ENCODE results near the gene ANKRD42.
"Not testable (repeated sequence)": the region's sequence is repeated elsewhere in the genome, so short reads cannot be mapped to it uniquely, and the experiment has no call there.

Gene ANKRD42

DNA sequence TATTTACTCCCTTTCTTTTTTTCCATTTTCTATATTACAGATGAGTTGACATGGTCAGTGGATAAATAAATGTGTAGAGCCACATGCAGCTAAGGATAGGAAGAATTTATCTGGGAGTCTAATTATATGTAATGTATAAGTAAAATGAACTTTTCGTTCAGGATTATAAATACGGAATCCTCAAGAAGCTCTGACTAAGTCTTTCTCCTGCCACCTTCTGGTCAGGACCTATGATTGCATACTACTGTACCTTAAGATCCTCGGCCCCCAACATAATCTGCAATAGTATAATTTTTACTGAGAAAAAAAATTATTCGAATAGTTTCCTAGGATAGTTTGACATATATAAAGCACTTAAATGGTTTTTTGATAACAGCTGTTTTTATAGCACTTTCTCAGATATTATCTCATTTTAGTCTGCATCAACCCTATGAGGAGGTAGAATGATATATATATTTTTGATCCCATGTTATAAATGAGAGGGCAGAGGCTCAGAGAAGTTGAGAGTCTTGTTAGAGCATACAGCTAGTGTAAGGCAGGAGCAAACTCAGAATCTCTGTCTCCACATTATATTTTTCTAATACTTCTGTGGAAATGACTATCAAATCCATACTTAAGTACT, 56.6 kb downstream of the ANKRD42 start:
- peak; percentile 63 for DNase-seq

DNA sequence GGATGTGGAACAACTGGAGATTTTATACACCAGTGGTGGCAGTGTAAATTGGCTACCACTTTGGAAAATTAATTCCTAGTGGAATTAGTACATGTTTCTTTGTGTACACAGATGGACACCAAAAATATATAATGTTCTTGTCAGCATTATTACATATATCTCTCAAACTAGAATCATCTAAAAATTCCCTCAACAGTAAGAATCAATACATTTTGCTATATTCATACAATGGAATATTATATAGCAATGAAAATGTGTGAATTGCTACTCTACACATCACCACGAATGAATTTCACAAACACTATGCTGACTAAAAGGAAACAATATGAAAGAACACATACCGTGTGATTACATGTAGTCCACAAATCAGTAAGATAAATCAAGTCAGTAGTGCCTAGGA, 58.8 kb downstream of the ANKRD42 start:
- no peak for DNase-seq

DNA sequence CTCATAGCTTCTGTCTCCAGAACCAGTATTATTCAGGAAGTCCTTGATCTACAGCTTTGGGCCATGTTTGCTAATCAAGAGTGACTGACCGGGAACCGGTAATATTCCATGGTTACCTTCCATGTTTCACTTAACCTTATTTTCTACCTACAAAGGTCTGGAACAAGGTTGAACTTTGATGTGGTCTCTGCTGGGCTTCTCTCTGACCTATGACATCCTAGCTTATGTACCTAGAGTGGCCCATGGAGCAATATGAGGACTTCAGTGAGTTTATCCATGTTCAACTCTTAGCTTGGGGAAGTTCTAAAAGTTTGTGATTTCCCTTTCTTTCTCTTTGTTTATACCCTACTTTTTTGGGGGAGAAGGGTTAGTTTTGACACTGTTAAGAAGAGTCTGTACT, 59.4 kb downstream of the ANKRD42 start:
- no peak for DNase-seq

DNA sequence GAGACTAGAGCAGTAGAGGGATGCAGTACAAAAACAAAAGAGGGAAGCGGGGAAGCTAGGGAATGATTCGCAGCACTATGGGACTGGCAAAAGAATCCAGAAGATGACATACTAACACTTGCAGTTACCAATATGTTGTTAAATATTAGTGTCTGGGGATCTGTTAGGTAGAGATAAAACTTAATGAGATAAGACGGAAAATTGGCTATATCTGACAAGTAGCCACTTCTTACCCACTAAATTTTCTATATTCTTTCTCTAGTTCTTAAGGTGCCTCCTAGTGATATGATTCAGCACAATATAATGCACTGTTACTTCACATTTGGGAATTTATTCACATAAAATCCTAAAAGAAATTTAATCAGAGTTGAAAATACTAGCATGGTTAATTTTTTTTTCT, 61.9 kb downstream of the ANKRD42 start:
- no peak for DNase-seq

DNA sequence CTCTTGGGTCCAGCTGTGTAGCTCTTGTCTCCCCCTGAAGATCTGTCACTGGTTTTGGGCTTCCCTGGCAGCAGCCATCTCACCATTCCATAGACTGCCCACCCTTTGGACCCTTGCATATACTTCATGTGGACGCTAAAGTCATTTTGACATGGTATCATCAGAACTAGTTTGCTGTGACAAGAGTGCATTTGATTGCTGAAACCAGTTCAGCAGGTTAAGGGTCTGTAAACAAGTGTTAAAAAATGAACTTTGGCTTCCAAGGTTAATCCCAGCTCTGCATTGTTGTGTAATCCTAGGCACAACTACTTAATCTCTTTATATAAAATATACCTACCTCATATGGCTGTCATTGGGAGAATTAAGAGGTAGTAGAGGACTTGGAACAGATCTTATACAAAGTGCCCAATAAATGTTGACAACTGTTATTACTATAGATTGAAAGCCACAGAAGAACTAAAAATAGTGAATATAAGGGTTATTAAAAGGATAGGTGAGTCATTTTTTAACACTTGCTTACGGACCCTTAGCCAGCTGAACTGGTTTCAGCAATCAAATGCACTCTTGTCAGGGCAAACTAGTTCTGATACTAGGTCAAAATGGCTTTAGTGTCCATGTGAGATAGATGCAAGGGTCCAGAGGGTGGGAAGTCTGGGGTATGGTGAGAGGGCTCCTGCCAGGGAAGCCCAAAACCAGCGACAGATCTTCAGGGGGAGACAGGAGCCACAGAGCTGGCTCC, 63.3 kb downstream of the ANKRD42 start:
- no peak for DNase-seq

DNA sequence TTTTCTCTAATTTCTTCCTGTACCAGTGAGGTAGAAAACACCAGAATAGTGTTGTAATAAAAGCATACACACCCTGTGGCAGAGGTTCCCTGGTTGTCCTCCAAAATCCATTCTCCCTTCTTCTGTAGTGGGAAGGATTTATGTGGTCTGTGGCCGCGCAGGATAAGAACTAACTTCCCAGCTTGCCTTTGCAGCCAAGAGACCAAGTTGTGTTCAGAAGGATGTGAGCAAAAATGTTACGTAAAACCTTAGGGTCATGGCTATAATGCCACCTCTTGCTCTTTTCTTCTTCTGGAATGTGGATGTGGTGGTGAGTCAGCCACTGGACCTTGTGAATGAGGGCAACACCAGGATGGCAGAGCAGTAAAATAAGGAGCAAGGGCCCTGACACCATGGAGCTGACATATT, 64.3 kb downstream of the ANKRD42 start:
- no peak for DNase-seq

DNA sequence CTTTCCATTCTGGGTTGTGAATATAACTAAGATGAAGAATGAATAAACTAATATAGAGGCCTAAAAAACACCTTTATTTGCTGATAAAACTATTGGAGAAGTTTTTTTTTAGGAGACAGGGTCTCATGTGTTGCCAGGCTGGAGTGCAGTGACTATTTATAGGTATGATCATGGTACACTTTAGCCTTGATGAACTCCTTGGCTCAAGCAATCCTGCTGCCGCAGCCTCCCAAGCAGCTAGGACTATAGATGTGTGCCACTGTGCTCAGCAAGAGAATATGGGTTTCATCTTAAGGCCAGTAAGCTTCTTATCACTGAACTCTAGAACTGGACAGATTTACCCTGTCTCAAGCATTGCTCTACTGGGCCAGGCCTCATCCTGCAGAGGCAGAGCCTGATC, 66.0 kb downstream of the ANKRD42 start:
- DNase-seq: no peak

DNA sequence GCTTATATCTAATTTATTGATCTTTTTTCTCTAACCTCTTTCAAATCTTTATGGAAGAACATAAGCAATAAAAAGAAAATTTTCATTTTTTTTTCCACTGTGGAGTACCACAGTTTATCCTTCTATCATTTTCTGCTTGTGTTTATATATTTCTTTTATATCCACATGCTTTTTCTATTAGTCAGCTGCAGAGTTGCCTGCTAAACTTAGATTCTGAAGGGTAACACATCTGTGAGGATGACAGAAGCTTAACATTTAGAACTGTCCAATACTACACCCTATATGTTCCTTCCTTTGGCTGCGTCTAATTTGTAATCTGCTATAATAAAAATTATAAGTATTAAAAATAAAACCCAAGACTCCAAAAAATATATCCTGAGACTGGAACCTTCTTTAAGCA, 71.8 kb downstream of the ANKRD42 start:
- no peak for DNase-seq

DNA sequence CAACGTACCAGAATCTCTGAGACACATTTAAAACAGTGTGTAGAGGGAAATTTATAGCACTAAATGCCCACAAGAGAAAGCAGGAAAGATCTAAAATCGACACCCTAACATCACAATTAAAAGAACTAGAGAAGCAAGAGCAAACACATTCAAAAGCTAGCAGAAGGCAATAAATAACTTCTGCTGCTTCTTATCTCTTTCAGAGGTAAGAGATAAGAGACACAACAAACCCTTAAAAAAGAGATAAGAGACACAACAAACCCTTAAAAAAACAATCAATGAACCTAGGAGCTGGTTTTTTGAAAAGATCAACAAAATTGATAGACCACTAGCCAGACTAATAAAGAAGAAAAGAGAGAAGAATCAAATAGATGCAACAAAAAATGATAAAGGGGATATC, 75.6 kb downstream of the ANKRD42 start:
- DNase-seq: not testable (repeated sequence)

DNA sequence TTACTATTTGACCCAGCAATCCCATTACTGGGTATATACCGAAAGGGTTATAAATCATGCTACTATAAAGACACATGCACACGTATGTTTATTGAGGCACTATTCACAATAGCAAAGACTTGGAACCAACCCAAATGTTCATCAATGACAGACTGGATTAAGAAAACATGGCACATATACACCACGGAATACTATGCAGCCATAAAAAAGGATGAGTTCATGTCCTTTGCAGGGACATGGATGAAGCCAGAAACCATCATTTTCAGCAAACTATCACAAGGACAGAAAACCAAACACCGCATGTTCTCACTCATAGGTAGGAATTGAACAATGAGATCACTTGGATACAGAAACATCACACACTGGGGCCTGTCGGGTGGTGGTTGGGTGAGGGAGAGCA, 78.2 kb downstream of the ANKRD42 start:
- DNase-seq: not testable (repeated sequence)

DNA sequence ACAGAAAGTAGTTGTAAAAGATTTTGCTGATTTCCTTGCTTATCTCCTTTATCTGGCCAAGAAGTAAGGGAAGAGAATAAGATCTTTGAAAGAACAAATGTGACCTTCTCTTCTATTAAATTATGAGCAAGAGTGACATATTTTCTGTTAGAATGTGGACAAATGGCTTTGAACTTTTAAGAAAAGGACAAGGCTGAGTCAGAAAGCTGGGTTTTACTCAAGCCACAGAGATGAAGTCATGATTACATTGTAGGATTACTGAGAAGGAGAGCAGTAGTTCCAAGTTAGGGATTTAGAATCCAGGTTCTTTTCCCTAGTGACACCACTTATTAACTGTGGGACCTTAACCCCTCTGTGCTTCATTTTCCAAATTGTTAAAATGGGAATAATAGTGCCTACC, 79.1 kb downstream of the ANKRD42 start:
- no peak for DNase-seq

DNA sequence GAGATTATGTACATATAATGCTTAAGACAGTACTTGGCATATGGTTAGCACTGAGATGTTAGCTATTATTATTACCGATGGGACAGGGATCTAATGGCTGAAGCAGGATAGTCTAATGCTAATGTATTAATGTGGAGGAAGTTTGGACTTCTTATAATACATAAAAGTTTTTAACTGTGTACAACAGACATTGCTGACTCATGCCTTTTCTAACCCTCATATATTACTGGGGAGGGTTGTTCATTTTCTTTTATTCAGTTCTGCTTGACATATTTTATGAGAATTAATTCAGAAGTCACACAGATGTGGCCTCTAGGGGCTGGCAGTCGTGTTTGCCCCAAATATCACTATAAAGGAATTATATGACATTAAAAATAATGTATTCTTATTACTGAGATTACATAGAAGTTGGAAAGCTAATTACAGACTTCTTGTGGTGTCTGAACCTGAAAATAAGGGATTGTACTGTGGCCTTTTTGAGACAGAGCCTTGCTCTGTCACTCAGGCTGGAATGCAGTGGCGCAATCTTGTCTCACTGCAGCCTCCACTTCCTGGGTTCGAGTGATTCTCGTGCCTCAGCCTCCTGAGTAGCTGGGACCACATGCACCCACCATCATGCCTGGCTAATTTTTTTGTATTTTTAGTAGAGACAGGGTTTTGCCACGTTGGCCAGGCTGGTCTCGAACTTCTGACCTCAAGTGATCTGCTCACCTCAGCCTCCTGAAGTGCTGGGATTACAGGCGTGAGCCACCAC, 82.6 kb downstream of the ANKRD42 start:
- DNase-seq: no peak

DNA sequence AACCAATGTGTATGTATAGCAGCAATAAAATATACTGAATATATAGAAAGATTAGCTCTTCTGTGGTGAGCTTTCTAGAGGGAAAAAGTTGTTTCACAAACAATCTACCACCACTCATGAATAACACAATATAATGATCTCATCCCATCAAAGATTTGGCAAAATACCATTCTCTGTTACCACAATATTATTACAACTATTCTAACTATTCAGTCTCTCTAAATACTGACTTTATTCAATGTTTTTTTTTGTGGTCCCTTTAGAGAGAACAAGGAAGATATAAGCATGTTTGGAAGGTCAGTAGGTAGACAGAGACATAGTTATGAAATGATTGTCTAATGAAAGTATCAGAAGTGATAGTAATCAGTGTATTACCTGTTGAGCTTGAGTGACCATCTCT, 84.8 kb downstream of the ANKRD42 start:
- no peak for DNase-seq

DNA sequence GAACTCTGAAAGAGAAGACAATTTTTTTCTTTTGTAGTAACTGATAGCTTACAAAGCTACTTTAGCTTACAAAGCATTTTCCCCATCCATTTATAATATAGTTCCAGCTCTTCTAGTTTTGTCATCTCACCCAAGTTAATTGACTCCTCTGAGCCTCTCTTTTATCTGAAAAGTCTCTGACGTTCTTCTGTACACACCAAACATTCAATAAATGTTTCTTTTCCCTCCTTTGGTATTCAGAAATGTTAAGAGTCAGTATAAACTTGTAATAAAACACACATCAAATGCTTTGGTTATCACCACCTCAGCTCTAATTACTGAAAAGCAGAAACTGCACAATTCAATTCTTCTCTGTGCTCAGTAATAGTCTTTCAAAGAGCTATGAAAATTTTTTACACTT, 86.7 kb downstream of the ANKRD42 start:
- DNase-seq: no peak

DNA sequence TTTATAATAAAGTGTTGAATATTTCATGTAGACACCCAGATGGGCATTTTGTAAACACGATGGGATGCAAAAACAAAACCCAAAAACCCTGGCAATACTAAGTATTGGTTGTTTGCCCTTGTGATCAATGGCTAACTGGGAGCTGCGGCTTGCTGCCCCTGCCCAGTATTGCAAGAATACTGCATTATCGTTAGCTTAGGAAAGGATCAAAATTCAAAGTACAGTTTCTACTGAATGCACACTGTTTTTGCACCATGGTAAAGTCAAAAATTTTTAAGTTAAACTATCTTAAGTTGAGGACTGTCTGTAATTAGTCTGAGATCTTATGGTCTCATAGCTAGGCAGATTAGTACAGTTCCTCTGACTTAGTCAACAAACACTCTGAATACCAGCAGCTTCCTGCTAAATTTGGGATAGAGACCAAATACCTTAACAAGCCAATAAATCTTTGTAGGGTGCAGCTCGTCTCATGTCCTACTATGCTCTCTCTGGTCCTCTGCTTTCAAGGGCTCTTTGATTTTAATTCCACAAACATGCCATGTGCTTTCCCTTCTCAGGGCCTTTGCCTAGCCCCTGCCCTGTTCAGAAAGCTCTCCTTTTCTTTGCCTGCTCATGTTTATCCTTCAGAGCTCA, 88.7 kb downstream of the ANKRD42 start:
- DNase-seq: no peak

DNA sequence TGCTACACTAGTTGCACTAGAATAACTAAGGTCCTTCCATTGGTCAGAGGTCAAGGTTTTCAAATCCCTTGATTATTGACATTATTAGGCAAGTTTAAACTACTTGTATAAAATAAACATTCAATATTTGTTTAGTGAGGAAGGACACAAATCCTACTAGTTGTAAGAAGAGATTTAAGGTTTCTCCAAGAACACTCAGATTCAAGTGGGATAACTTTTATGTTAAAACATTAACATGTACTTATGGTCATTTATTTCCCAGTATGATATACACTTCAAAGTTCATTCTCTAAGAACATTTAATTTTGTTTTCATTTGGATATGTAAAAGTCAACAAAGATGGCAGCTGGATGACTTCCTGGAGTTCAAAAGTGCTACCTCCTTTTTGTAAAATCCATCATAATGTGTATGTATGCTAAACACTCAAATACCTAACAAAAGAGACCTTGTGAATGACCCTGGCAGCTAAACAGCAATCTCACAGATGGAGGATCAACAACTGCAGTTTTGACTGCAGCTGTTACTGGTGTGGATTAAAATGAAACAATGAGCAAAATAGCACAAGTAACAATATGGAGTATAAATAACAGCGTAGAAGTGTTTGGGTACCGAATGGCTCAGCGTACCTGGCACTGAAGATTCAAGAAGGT, 91.1 kb downstream of the ANKRD42 start:
- peak; percentile 78 for DNase-seq

DNA sequence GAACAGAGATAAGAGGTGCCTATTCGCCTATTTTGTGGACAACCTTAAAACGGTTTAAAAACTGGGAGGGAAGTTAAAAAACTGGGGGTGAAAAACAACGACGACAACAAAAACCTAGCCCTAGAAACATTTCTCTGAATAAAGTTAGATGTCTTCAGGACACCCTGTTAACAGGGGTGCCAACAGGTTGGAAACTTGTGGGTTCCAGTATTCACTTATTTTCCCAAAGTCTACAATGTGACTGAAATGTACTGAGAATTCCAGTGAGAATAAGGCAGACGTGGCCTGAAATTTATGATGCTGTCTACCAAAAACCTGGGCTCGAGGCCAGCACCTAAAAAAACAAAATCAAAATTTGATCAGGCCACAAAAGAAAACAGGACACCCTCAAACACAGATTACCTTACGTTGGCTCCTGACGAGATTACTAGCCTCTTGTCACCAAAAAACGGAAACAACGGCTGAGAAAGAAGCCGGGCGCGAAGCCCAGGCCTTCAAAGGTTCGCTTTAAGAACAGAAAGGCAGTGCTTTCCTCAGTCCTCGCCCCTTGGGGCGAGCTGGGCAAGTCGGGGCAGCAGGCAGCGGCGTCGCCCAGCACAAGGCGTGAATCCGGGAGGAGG, 91.7 kb downstream of the ANKRD42 start:
- DNase-seq: no peak

DNA sequence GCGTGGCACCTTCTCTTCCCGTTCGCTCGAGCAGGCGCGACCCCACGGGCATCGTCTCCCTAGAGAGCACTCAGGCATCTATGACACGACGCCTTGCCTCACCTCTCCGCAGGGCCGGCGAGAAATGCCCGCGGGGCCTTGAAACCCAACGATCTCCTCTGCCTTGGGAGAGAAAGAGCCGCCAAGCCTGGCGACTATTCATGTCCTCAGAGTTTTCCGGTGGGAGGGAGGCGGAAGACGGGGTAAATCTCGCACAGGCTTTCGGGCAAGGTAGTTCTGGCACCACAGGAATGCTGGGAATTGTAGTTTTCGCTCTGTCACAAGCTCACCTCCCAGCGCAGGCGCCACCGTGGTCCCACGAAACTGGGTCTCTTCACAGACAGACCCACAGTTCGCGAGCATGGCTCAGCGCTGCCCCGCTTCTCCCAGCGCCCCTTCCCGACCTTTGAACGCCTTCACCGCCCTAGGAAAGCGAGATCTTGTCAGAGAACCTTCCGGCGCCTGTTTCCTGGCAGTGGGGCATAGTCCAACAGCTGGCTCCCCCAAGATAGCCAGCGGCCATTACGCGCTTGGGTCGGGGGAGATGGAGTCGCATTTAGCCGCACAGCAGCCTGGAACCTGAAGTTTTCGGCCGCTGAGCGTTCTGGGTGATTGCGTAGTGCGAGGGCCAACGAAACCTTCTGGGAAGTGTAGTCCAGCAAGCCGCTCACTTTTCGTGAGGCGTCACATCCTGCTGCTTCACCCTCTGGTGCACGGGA, 92.4 kb downstream of the ANKRD42 start, which contains the start of gene CCDC90B:
CCDC90B (minus strand) TSS at position 597 of the 758 bp plus-strand sequence; CDS start at position 202, 395 bp downstream.
- peak; percentile 99 for DNase-seq

DNA sequence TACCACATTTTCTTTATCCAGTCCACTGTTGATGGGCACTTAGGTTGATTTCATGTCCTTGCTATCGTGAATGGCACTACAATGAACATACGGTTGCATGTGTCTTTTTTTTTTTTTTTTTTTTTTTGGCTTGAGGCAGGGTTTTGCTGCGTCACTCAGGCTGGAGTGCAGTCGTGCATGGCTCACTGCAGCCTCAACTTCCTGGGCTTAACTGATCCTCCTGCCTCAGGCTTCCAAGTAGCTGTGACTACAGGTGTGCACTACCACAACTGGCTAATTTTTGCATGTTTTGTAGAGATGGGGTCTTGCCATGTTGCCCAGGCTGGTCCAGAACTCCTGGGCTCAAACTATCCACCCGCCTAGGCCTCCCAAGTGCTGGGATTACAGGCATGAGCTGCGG, 94.1 kb downstream of the ANKRD42 start:
- no peak for DNase-seq

DNA sequence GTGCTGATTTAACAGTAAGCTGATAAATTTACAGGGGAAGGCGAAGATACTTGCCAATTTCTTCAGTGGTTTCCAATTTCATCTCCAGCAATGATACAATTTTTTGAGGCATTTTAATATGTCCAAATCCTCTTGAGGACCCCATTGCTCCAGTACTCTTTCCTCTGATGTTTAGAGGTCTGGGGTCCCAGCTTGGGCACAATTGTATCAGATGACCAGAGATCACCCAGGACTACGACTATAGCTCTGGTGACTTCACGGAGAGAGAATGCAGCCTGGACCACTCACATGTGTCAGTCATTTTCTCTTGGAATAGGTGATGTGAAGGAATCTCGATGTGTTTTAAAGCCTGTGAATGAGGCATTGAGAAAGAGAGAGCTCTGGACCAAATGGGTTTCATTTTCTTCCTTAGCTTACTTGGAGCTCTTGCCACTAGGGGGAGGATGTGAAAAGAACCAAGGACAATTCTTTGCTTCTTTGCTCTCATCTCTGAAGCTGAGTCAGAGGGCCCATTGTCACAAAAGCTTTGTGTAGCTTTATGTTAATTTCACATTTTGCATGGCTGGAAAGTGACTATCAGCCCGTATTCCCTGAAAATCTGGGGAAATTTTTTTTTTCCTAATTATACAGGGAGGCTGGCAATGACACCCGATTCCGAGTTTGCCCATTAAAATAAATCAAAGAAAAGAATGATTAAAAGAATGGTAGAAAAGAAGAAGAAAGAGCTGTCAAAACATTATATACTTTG, 99.4 kb downstream of the ANKRD42 start:
- peak; percentile 86 for DNase-seq

DNA sequence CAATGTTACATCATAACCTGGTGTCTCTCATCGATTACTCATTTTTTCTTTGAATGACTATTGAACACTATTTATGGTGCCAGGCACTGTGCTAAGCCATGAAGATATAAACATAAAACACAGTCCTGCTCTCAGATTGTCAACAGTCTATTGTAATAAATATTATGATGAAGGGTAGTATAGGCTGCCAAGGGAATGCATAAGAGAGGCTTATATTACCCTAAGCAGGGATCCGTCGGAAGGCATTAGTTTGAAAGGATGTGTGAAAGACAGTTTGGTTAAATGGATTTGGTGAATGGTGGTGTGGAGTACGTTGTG, 99.9 kb downstream of the ANKRD42 start:
- no peak for DNase-seq

All from NCI-H69 (cell line).